GM19238 (cell line): Measurements from ENCODE around the gene PLIN5.
"Not testable (repeated sequence)": the region's sequence is repeated elsewhere in the genome, so short reads cannot be mapped to it uniquely, and the experiment has no call there.

Experiments
- DNase-seq: peaks from one replicate; pipeline ENCODE4 v3.0.0; 2011; ENCODE audit warnings: low spot score; ENCODE audit not compliant: insufficient read length

Gene PLIN5

GRCh38 chr19:4568886-4569285 is 33.9 kb upstream of the PLIN5 start:
- no peak for DNase-seq

DNA sequence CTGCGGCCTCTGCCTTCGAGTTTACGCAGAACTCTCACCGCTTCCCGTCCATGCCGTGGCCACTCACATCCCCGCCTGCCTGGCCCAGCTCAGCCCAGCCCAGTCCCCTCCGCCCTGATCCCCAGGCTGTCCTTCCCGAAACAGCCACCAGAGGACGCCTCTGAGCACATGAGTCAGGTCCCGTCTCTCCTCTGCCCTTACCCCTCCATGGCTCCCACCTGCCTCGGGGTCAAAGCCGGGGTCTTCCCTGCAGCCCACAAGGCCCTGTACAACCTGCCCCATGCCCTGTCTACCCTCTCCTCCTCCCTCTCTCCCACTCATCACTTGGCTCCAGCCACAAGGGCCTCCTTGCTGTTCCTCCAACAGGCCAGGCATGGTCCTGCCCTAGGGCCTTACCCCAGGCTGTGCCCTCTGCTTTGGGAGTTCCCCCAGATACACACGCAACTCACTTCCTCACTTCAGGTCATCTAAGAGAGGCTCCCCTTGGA is 32.6 kb upstream of the PLIN5 start:
- no peak for DNase-seq

DNA sequence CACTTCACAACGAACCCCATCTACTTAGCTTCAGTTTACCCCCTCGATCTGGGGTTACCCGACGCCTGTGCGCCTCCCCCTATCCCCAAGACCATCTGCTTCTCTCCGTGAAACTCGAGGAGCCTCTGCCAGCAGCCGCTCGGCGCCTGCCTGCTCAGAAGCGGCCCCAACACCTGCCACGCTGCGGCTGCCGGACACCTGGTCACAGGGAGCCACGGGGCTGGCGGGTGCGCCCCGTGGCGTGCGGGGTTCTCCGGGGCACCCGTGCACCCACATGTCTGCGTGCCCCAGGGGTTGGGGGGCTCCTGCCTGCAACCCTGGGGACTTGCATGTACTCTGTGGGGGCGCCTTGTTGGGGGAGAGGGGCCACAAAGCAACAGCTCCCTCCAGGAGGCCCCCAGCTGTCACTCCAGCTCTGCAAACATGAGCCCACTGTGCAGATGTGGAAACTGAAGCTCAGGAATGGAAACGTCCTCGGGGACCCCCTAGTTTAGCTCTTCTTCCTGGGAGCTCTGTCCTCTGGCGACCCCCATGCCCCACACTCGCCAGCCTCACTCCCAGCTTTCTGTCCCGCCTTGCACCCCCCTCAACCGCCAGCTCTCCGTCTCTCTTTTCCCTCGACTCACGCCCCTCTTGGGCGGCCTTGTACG is 31.5 kb upstream of the PLIN5 start:
- no peak for DNase-seq

GRCh38 chr19:4563562-4563961 is 28.5 kb upstream of the PLIN5 start:
- not testable (repeated sequence) for DNase-seq

DNA sequence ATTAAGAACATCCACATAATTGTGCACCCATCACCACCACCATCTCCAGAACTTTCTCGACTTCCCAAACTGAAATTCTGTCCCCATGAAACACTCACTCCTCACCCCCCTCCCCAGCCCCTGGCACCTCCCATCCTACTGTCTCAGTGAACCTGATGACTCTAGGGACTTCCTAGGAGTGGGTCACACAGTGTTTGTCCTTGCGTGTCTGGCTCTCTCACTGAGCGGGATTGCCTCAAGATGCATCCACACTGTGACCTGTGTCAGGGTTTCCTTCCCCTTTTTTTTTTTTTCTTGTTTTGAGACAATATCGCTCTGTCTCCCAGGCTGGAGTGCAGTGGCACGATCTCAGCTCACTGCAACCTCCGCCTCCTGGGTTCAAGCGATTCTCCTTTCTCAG is 27.1 kb upstream of the PLIN5 start:
- not testable (repeated sequence) for DNase-seq

GRCh38 chr19:4559569-4559968 is 24.5 kb upstream of the PLIN5 start, which contains the start of gene SEMA6B:
Gene SEMA6B, minus strand, starts transcription at chr19:4559684. Its CDS starts 1,227 bp downstream, at chr19:4558457.
- no peak for DNase-seq

GRCh38 chr19:4557971-4558941 is 23.2 kb upstream of the PLIN5 start:
- peak; percentile 52 for DNase-seq

GRCh38 chr19:4557144-4557970 is 22.3 kb upstream of the PLIN5 start:
- no peak for DNase-seq

DNA sequence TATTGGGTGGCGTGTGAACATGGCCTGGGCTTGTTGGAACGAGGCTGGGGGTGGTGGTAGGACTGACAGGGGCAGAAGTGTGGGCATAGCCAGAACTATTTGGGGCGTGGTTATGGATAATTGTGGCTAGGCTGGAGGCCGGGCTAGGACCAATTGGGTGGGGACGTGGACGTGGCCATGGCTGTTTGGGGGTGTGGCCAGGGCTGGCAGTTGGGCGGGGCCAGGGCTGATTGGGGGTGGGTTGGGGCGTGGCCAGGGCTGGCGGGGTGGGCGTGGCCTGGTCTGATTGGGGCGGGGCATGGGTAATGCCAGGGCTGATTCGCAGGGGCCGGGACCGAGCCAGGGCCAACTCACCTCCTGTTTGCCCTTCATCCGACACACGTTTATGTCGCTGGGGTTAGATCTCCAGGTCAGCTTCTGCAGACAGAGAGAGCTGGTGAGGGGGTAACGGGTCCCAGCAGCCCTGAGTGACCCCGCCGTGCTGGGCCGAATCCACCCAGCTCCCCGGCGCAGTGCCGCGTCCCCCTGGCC is 21.6 kb upstream of the PLIN5 start:
- DNase-seq: no peak

DNA sequence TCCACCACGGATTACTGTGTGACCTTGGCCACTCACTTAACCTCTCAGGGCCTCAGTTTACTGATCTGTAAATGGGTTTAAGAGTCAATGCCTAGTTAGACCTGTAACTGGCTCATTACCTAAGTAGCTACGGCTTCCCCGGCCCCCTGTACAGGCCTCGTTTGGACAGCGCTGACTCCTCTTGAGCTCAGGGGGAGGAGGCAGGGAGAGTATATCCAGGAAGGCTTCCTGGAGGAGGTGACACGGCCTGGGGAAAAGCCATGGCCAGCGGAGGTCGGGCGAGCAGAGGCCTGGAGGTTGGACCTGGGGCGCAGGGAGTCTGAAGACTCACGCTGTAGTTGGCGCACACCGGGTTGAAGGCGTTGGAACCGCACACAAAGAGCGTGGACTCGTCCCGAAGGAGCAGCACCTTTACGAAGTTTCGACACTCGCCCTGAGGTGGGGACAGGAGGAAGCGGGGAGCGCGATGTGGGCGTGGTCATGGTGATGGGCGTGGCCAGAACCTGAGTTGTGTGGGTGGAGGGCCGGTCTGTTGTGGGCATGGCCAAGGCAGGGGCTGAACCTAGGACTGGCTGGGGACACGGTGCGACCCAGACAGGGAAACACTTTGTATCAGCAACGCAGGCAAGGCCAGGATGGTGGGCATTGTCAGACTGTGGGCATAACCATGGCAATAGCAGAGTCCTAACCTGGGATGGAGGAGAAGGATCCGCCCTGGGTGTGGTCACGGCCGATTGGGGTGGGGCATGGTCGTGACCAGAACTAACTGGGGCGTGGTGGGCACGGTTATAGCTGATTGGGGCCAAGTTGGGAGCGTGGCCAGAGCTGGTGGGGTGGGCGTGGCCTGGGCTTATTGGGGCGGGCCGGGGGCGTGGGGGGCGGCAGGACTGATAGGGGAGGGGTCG is 20.9 kb upstream of the PLIN5 start:
- no peak for DNase-seq

GRCh38 chr19:4554717-4555116 is 19.7 kb upstream of the PLIN5 start:
- DNase-seq: no peak

GRCh38 chr19:4553775-4554174 is 18.8 kb upstream of the PLIN5 start:
- no peak for DNase-seq

- no peak for DNase-seq
Observed at GRCh38 chr19:4553092-4553695, 18.2 kb upstream of the PLIN5 start.

- DNase-seq: no peak
Observed at GRCh38 chr19:4552525-4552819, 17.4 kb upstream of the PLIN5 start.

DNA sequence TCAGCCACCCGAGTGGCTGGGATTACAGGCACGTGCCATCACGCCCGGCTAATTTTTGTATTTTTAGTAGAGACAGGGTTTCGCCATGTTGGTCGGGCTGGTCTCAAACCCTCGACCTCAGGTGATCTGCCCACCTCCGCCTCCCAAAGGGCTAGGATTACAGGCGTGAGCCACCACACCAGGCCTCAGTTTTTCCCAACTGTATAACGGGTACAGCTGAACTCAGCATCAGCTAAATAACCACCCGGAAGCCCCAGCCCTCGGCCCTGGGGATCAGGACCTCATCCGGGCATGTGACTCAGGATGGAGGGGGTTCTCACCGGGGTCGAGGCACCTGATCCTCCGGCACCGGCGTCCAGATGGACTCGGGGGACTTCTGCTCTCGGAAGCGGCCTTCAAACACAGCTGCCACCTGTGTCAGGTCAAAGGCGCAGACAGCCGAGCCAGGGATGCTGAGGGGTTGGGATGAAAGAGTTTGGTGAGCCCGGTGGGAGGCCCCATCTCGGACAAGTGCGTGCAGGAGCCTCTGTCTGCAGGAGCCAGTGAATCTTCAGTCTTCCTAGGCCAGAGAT is 15.5 kb upstream of the PLIN5 start:
- DNase-seq: no peak

- no peak for DNase-seq
Observed at GRCh38 chr19:4550018-4550417, 15.0 kb upstream of the PLIN5 start.

- DNase-seq: no peak
Observed at GRCh38 chr19:4548238-4548584, 13.2 kb upstream of the PLIN5 start.

- DNase-seq: no peak
Observed at GRCh38 chr19:4547303-4548237, 12.5 kb upstream of the PLIN5 start.
